ENCODE measurements around the gene CNST. TPM values are rescaled to one million over a fixed set of nuclear protein-coding genes. Genes with fewer than 3 reads are reported as not detected.

CNST gene
- total and polyA plus RNA-seq, 2 of the 13 experiments (the other 11 are each of a cell fraction or from before 2014, with no cell fraction given): 6.3 to 12.4 TPM

- TF ChIP-seq U2AF1 (optimal IDR thresholded peaks at IDR 0.05; ENCODE audit: low read depth, low read length): no peak
- TF ChIP-seq ZNF607 (CRISPR knock-in tag; IDR thresholded peaks at IDR 0.05; ENCODE audit: borderline replicate concordance): no peak
- no peak for TF ChIP-seq ELF4 (CRISPR knock-in tag; IDR thresholded peaks at IDR 0.05; ENCODE audit: borderline replicate concordance)
- TF ChIP-seq ZC3H4 (CRISPR knock-in tag; IDR thresholded peaks at IDR 0.05; ENCODE audit: borderline replicate concordance): no peak
- TF ChIP-seq ZNF496 (CRISPR knock-in tag; IDR thresholded peaks at IDR 0.05; ENCODE audit: insufficient replicate concordance): no peak
- 0 out of 4 replicates have a peak, but pooled peaks of 1 of the 2 experiments have one; percentile 23 for TF ChIP-seq NR2F1 (CRISPR knock-in tag; IDR thresholded peaks at IDR 0.05)
- TF ChIP-seq ZSCAN20 (CRISPR knock-in tag; IDR thresholded peaks at IDR 0.05; ENCODE audit: borderline replicate concordance): no peak
- TF ChIP-seq, protein P1, sequence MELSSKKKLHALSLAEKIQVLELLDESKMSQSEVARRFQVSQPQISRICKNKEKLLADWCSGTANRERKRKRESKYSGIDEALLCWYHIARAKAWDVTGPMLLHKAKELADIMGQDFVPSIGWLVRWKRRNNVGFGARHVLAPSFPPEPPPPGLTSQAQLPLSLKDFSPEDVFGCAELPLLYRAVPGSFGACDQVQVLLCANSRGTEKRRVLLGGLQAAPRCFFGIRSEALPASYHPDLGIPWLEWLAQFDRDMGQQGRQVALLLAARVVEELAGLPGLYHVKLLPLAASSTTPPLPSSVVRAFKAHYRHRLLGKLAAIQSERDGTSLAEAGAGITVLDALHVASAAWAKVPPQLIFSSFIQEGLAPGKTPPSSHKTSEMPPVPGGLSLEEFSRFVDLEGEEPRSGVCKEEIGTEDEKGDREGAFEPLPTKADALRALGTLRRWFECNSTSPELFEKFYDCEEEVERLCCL (CRISPR knock-in tag; IDR thresholded peaks at IDR 0.05; ENCODE audit: borderline replicate concordance): no peak
- peak; percentile 89 for TF ChIP-seq XRCC5 (optimal IDR thresholded peaks at IDR 0.05; ENCODE audit: low read length)
- TF ChIP-seq ZNF225 (CRISPR knock-in tag; IDR thresholded peaks at IDR 0.05): no peak
- no peak for TF ChIP-seq PAWR (CRISPR knock-in tag; IDR thresholded peaks at IDR 0.05; ENCODE audit: borderline replicate concordance)
- no peak for TF ChIP-seq ZSCAN29 (CRISPR knock-in tag; conservative IDR thresholded peaks at IDR 0.05)
- no peak for TF ChIP-seq HOXA3 (CRISPR knock-in tag; IDR thresholded peaks at IDR 0.05)
- TF ChIP-seq IKZF1 (IDR thresholded peaks at IDR 0.05): no peak
- no peak for TF ChIP-seq TBX3 (IDR thresholded peaks at IDR 0.05; ENCODE audit: borderline replicate concordance)
- TF ChIP-seq, protein P2, sequence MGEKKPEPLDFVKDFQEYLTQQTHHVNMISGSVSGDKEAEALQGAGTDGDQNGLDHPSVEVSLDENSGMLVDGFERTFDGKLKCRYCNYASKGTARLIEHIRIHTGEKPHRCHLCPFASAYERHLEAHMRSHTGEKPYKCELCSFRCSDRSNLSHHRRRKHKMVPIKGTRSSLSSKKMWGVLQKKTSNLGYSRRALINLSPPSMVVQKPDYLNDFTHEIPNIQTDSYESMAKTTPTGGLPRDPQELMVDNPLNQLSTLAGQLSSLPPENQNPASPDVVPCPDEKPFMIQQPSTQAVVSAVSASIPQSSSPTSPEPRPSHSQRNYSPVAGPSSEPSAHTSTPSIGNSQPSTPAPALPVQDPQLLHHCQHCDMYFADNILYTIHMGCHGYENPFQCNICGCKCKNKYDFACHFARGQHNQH (CRISPR knock-in tag; IDR thresholded peaks at IDR 0.05): no peak
- no peak for TF ChIP-seq ZNF792 (CRISPR knock-in tag; IDR thresholded peaks at IDR 0.05)
- no peak for TF ChIP-seq ZNF34 (CRISPR knock-in tag; IDR thresholded peaks at IDR 0.05; ENCODE audit: borderline replicate concordance)
- no peak for TF ChIP-seq ATF3 (CRISPR knock-in tag; IDR thresholded peaks at IDR 0.05)
- no peak for TF ChIP-seq YY1 (IDR thresholded peaks at IDR 0.05; ENCODE audit: insufficient read depth, insufficient replicate concordance, low read depth, low read length)
- TF ChIP-seq, protein P3, sequence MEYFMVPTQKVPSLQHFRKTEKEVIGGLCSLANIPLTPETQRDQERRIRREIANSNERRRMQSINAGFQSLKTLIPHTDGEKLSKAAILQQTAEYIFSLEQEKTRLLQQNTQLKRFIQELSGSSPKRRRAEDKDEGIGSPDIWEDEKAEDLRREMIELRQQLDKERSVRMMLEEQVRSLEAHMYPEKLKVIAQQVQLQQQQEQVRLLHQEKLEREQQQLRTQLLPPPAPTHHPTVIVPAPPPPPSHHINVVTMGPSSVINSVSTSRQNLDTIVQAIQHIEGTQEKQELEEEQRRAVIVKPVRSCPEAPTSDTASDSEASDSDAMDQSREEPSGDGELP (IDR thresholded peaks at IDR 0.05; ENCODE audit: borderline replicate concordance, low read depth): no peak
- no peak for TF ChIP-seq ZNF234 (CRISPR knock-in tag; conservative IDR thresholded peaks at IDR 0.05)
- no peak for TF ChIP-seq ISL2 (CRISPR knock-in tag; IDR thresholded peaks at IDR 0.05)
- no peak for TF ChIP-seq NAIF1 (CRISPR knock-in tag; IDR thresholded peaks at IDR 0.05; ENCODE audit: borderline replicate concordance)
- no peak for TF ChIP-seq NFE2L1 (CRISPR knock-in tag; IDR thresholded peaks at IDR 0.05; ENCODE audit: borderline replicate concordance)
- no peak for TF ChIP-seq ZNF484 (CRISPR knock-in tag; IDR thresholded peaks at IDR 0.05; ENCODE audit: borderline replicate concordance, low read depth)
- no peak for TF ChIP-seq MTA1 (CRISPR knock-in tag; IDR thresholded peaks at IDR 0.05; ENCODE audit: borderline replicate concordance)
- TF ChIP-seq MAFK (conservative IDR thresholded peaks at IDR 0.05 in 1 of 2, IDR thresholded peaks at IDR 0.05 in 1 of 2; ENCODE audit: low read length in 2 of 2): no peak
These were observed 133.0 kb downstream of the CNST start (continued) for GRCh38 chr1:246699095-246699735.

All from HepG2 (cell line).